Colonic mucosa (tissue), 4 donors: Measurements from ENCODE around the gene SPN. TPM values are rescaled to one million over a fixed set of nuclear protein-coding genes. Genes with fewer than 3 reads are reported as not detected.
"Not testable (repeated sequence)": the region's sequence is repeated elsewhere in the genome, so short reads cannot be mapped to it uniquely, and the experiment has no call there.

ENCODE experiments used
- DNase-seq: peaks from one replicate; pipeline ENCODE4 v3.0.0-alpha.2; 2020
- H3K27ac ChIP-seq: fragments of 200-600 bp; one replicate; pipeline ENCODE4 v1.8.0; 2021
- H3K27me3 ChIP-seq: fragments of 200-600 bp; one replicate; pipeline ENCODE4 v1.8.0; 2021
- H3K36me3 ChIP-seq: fragments of 200-600 bp; one replicate; pipeline ENCODE4 v1.8.0; 2021
- H3K4me1 ChIP-seq: fragments of 200-600 bp; one replicate; pipeline ENCODE4 v1.8.0; 2021; ENCODE audit warnings: mild to moderate bottlenecking
- H3K4me3 ChIP-seq: fragments of 200-600 bp; one replicate; pipeline ENCODE4 v1.8.0; 2021
- H3K9ac ChIP-seq, 2 donors: one replicate each; pipeline ENCODE4 v1.7.0; 2013; ENCODE audit warnings: control low read depth in 2 of 2, low read depth in 2 of 2, low read length in 2 of 2
- H3K9me3 ChIP-seq: fragments of 200-600 bp; one replicate; pipeline ENCODE4 v1.8.0; 2021
- intact Hi-C: fragments of 100-400 bp; cut with DNase I; formaldehyde crosslinking; loops from one replicate; pipeline ENCODE4 v1.14.1; 2022
- total RNA-seq, 2 donors: library from RNA; stranded (reverse); fragmentation: NEBNext Ultra II Directional in 1 of 2; extraction: Animal tissue kit (Norgen Biotek cat#: 25700) in 1 of 2; gene quantifications; one replicate each; pipeline ENCODE4 v1.2.1, GENCODE V29; 2021
- TF ChIP-seq, protein P1 (sequence below): fragments of 200-600 bp; IDR thresholded peaks from one replicate; pipeline ENCODE4 v1.8.0; 2022; ENCODE audit warnings: antibody characterized with exemption, mild to moderate bottlenecking
- donor health status: healthy.
- donor health status: DM: no; HTN: no; CAD: no.
- donor health status: DM: no; HTN: no; CAD: no.

Gene SPN
- total RNA-seq, 2 donors from 2014 or later = 2.3 to 3.7 TPM

- Histone ChIP-seq H3K4me3 (no peak overlapping the region), H3K4me1 (no peaks in the 10 kb centered on the region), H3K9ac (no peak overlapping the region), H3K27me3 (no peaks in the 10 kb centered on the region), H3K9me3 (no peaks in the 10 kb centered on the region), H3K27ac (no peak overlapping the region), H3K36me3 (no peaks in the 10 kb centered on the region)
- intact Hi-C loops = no loop called here
- TF ChIP-seq, protein P1, sequence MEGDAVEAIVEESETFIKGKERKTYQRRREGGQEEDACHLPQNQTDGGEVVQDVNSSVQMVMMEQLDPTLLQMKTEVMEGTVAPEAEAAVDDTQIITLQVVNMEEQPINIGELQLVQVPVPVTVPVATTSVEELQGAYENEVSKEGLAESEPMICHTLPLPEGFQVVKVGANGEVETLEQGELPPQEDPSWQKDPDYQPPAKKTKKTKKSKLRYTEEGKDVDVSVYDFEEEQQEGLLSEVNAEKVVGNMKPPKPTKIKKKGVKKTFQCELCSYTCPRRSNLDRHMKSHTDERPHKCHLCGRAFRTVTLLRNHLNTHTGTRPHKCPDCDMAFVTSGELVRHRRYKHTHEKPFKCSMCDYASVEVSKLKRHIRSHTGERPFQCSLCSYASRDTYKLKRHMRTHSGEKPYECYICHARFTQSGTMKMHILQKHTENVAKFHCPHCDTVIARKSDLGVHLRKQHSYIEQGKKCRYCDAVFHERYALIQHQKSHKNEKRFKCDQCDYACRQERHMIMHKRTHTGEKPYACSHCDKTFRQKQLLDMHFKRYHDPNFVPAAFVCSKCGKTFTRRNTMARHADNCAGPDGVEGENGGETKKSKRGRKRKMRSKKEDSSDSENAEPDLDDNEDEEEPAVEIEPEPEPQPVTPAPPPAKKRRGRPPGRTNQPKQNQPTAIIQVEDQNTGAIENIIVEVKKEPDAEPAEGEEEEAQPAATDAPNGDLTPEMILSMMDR = no peak
- DNase-seq = no peak
Measured at GRCh38 chr16:29651774-29652349, 11.2 kb upstream of the SPN start.

DNA sequence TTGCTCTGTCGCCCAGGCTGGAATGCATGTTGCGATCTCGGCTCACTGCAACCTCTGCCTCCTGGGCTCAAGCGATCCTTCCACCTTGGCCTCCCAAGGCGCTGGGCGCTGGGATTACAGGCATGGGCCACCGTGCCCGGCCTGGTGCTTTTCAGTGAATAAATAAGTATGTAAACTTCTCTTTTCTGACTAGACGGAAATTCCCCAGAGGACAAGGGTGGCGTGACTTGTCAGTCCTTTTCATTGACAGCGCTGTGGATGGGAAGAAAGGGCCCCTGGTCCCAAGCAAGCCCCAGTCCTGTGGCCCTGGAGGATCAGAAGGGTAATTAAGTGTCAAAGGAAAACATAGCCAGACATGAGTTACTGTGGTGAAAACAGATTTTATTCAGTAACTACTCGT, 9.6 kb upstream of the SPN start:
- no peaks in the 10 kb centered on the region for H3K9me3 ChIP-seq
- H3K36me3 ChIP-seq = no peaks in the 10 kb centered on the region
- no peak overlapping the region for H3K4me3 ChIP-seq
- H3K9ac ChIP-seq = no peak overlapping the region
- intact Hi-C loops = no loop called here
- DNase-seq = no peak
- no peaks in the 10 kb centered on the region for H3K27me3 ChIP-seq
- H3K27ac ChIP-seq = no peak overlapping the region
- TF ChIP-seq, protein P1 = no peak
- H3K4me1 ChIP-seq = no peaks in the 10 kb centered on the region

- H3K4me1 ChIP-seq, H3K27me3 ChIP-seq, H3K27ac ChIP-seq, H3K9ac ChIP-seq, H3K36me3 ChIP-seq, DNase-seq, H3K9me3 ChIP-seq, intact Hi-C loops, H3K4me3 ChIP-seq: not testable (repeated sequence)
Measured at GRCh38 chr16:29653890-29654289, 9.2 kb upstream of the SPN start.

- DNase-seq = no peak
- TF ChIP-seq, protein P1 = no peak
- Histone ChIP-seq H3K36me3 (no peaks in the 10 kb centered on the region), H3K27ac (no peak overlapping the region), H3K4me1 (no peaks in the 10 kb centered on the region), H3K9ac (no peak overlapping the region), H3K9me3 (no peaks in the 10 kb centered on the region), H3K4me3 (no peak overlapping the region), H3K27me3 (no peaks in the 10 kb centered on the region)
- intact Hi-C loops = no loop called here
Measured at GRCh38 chr16:29656688-29657523, 6.1 kb upstream of the SPN start.

GRCh38 chr16:29658705-29659104, 4.3 kb upstream of the SPN start:
- TF ChIP-seq, protein P1 = no peak
- Histone ChIP-seq H3K9ac (no peak overlapping the region), H3K27me3 (no peaks in the 10 kb centered on the region), H3K4me1 (no peaks in the 10 kb centered on the region), H3K36me3 (no peaks in the 10 kb centered on the region), H3K4me3 (no peak overlapping the region), H3K9me3 (no peaks in the 10 kb centered on the region), H3K27ac (no peak overlapping the region)
- no peak for DNase-seq
- intact Hi-C loops = no loop called here
